Measurements from ENCODE around the gene R3HDML.
"Not testable (repeated sequence)": the region's sequence is repeated elsewhere in the genome, so short reads cannot be mapped to it uniquely, and the experiment has no call there.

Gene R3HDML

DNA sequence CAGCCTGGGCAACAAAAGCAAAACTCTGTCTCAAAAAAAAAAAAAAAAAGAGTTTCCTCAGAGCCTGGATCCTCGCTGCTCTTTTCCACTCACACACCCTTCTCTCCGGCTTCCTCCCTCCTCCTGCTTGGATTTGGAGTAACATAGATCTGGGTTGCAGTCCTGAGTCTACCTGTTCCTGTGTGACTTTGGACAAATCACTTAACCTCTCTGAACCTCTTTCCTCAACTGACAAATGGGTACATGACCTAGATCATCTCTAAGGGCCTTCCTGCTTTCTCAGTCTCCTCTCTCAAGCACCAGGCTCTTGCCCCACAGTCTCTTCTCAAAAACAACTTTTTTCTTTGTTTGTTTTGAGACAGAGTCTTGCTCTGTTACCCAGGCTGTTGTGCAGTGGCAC, 5.6 kb upstream of the R3HDML start:
- DNase-seq = no peak

DNA sequence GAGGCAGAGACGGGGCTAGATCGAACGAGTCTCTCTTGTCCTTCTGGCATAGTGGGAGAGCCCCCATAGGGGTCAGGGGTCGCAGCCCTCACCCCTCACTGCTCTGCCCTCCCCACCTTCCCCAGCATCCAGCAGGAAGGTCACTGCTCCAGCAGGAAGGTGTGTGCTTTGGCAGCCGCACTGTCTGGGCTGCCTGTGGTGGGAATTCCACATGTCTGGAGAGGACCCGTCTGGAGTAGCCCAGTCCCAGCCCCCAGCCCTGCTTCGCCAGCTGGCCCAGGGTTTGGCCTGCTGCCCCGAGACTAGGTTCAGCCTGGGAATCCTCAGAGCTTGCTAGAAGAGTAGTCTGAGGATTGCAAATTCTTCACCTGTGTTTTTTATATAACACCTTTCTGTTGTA, 2.5 kb upstream of the R3HDML start:
- DNase-seq = no peak

DNA sequence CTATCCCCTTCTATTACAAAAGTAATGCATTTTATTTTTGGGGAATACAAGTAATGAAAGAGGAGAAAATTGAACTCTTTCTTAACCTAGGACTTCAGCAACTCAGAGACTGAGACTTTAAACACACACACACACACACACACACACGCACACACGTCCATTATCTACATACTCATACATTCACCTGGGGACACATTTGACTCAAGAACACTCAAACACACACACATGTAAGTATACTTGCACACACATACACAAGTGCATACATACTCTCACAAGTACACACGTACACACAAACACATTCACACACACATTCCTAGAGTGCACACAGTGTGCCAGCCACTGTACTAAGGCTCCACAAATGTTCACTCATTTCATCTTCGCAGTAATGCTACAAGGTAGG, 2.1 kb upstream of the R3HDML start:
- no peak for DNase-seq

DNA sequence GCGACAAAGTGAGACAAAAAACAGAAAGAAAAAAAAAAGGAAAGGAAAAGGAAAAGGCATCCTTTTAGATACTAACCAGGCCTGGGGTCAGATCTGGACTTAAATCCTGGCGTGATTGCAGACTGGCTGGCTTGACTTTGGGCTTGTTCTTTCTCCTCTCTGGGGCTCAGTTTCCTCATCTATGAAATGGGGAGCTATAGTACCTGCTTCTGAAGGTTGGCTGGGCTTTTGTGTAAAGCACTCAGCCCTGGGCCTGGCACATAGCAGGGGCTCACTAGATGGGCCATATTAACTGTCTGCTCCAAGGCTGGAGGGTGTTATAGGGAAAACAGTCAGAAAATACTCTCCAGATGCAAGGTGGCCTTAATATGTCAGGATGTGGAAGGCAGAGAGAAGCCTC, 1.2 kb upstream of the R3HDML start:
- no peak for DNase-seq

DNA sequence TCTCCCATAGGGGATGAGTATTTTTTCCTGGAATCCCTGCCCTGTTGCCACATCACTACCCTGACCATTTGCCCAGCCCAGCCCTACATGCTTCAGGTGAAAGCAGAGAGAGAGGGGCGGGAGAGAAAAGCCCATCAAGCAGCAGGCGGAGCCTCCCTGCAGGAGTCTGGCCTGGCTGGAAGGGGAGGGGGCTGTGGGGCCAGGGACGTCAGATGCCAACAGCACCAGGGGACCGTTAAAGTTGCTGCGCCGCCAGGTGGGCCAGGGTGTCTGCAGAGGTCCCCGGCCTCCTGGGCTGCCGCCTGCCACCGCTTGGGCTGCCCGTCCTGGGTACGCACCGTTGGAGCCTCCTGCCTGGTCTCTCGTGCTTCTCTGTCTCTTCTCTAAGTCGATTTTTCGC, 757 bp upstream of the R3HDML start:
- DNase-seq = no peak

DNA sequence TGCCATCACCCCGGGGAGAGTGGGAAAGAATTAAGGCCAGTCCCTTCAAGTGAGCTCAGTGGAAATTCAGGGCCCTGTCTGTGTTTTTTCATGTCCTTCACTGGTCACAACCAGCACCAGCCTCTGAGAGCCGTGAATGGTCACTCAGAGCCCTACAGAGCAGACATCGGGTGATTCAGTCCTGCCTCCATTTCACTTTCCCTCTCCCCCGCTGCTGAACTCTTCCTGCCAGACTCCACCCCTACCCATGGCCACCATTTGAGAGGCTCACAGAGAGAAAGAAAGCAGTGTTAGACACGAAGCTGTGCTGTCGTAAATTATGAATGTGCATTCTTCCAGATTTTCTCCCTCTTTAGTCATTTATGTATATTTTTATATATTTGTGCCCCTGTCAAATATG, 5.4 kb downstream of the R3HDML start:
- DNase-seq = no peak

DNA sequence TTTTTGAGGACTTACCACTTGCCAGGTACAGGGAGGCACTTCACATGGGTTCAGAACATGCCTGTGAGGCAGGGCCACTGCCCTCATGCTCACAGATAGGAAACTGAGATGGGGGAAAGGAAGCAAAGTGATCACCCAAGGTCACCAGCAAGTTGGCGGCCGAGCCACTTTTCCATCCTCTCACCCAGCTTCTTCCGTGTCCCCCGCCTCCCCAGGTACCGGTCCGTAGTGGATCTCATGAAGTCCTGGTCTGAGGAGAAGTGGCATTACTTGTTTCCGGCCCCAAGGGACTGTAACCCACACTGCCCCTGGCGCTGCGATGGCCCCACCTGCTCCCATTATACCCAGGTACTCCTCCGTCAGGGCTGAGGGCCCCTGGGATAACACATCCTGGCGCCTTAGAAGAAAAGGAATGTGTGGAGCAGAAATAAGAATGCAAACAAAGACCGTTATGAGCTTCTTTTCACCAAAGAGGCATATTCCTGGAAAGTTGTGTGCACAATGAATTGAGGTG, 6.4 kb downstream of the R3HDML start:
- no peak for DNase-seq

DNA sequence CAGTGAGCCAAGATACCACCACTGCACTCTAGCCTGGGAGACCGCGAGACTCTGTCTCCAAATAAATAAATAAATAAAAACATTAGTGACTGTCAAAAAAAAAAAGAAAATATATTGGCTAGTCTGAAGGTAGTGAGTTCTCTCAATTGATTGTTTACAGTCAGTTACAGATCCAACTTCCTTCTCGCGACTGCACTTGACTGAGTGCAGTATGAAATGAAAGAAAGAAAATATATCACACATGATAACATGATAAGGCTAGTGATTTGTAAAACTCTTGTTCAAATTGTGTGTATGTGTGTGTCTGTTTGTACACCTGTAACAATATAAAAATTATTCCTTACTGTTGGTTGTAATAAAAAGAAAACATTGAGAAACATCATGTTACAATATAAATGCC, 7.9 kb downstream of the R3HDML start:
- DNase-seq = no peak

DNA sequence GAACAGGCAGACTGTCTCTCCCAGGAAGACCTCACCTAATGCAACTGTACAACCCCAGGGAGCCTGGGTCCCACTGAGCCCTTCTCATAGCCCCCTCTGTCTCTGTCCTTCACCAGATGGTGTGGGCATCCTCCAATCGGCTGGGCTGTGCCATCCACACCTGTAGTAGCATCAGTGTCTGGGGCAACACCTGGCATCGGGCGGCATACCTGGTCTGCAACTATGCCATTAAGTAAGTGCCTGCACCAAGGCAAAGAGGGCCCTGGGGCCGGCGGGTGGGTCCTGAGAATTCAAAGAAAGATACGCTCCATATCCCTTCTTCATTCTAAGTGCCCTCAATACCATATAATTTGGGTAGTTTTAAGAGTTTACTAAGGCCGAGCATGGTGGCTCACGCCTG, 8.3 kb downstream of the R3HDML start:
- DNase-seq = no peak

DNA sequence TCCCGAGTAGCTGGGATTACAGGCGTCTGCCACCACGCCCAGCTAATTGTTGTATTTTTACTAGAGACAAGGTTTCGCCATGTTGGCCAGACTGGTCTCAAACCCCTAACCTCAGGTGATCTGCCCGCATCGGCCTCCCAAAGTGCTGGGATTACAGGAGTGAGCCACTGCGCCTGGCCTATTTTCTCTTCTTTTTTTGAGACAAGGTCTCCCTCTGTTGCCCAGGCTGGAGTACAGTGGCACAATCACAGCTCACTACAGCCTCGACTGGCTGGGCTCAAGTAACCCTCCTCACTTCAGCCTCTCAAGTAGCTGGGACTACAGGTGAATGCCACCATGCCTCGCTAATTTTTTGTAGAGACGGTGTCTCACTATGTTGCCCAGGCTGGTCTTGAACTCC, 9.1 kb downstream of the R3HDML start:
- not testable (repeated sequence) for DNase-seq

DNA sequence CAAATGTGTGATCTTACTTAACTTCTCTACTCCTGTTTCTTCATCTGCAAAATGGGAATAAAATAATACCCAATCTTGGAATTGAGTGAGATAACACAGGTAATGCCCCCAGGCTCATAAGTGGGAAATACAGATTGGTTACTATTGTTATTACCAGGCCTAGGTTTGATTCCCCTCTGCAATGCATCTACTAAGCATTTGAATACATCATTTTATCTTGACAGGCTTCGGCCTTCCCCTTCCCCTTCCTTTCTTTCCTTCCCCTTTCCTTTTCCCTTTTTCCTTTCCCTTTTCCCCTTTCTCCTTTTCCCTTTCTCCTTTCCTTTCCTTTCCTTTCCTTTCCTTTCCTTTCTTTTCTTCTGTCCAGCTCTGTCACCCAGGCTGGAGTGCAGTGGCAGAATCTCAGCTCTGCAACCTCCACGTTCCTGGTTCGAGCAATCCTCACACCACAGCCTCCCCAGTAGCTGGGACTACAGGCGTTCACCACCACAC, 11.4 kb downstream of the R3HDML start:
- DNase-seq = no peak

DNA sequence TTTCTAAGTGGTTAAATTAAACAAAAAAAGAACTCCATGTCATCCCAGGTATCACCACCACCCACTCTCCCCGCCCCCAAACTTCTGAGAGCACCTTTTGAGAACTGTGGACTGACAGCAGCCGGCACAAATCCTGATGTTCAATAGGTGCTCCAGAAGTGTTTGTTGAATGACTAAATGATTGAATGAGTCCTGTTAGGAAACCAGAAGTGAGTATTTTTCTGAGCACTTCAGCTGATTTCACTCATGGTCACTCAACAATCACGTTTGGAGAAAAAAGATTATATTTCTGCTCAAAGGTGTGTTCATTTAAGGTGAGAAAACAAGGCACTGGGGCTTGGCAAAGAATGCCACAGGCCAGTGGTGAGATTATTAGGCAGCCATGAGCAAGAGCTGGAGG, 12.5 kb downstream of the R3HDML start:
- DNase-seq = no peak

DNA sequence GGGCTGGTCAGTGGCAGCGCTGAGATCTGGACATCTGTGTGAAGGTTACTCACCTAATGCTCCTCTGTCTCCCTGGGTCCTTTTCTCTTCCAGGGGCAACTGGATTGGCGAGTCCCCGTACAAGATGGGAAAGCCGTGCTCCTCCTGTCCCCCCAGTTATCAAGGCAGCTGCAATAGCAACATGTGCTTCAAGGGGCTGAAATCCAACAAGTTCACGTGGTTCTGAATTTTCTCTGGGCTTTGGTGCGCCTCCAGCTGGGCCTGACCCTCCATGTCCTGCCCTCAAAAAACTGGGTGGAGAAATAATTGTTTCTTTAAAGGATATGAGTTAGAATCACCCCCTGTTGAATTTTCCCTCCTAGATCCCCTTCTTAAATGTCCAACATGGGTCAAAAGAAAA, 13.7 kb downstream of the R3HDML start:
- no peak for DNase-seq

DNA sequence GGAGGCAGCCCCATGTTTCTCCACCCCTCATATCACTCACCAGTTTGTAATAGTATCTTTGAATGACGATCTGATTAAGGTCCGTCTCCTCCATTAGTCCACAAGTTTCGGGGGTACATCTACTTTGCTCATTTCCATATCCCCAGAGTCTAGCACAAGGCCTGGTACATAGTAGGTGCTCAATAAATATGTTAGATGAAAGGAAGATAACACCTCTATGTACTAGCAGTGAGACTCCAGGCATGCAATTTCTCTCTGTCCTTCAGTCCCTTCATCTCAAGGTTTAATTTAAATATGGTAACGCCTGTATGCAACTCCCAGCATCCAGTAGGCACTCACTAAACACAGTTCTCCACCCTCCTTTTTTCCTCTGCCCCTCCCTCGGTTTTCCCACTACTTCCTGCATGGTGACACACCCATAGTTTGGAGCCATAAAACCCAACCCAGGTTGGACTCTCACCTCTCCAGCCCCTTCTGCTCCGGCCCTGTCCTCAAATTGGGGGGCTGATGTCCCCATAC, 18.2 kb downstream of the R3HDML start:
- no peak for DNase-seq

DNA sequence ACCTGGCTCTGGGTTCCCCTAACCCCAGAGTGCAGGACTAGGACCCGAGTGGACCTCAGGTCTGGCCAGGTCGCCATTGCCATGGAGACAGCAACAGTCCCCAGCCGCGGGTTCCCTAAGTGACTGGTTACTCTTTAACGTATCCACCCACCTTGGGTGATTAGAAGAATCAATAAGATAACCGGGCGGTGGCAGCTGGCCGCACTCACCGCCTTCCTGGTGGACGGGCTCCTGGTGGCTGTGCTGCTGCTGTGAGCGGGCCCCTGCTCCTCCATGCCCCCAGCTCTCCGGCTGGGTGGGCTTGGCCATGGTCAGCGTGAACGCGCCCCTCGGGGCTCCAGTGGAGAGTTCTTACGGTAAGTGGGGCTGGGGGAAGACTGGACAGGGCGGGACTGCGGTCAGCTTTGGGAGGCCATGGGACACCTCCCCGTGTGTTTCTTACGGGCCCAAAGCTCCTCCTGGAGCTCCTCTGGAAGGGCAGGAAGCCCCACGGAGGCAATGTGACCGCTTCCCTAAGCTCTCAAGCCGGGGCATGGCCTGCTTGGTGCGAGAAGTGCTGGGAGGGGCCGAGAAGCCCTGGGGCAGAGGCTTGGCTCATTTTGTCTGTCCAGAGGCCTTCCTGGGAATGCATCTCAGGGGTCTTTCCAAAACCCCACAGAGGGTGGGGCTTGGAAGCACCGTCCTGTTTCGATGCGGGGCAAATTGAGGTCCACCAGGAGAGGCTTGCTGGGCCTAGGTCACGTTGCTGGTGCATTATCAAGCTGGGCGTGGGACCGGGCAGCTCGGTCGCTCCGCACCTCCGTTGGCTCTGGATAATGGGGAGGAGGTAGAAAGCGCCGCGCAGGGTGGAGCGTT, 18.9 kb downstream of the R3HDML start, which contains the start of gene HNF4A:
TSS of gene HNF4A (plus strand) at position 202 of the 855 bp plus-strand sequence. CDS start at position 308, 106 bp downstream.
- no peak for DNase-seq

DNA sequence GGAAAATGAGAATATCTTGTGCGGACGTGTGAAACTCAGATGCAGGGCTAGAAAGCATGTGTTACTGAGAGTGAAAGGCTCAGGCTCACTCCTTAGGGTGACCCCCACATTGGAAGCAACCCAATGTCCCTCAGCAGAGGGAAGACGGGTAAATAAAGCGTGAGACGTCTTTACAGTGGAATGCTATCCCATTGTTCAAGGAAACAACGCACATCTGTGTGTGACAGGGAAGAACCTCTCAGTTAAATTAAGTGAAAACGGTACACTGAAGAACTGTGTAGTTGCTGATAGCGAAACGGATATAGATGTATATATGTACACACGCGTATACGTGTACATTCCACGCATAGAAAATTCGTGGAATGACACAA, 19.5 kb downstream of the R3HDML start:
- DNase-seq = no peak

DNA sequence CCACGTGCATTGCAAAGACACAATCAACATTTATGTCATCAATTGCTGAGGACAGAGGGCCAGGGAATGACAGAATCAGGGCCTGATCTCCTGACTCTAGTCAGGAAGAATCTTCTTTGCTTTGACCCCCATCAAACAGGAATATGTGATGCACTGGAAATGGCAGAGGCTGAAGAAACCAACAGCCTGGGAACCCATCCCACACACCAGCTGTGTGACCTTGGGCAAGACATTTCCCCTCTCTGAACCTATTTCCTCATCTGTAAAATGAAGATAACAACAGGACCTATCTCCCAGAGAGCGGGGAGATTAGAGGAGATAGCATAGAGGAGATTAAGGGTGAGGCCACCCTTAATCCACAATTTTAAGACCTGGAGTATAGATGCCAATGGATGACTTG, 20.2 kb downstream of the R3HDML start:
- no peak for DNase-seq

DNA sequence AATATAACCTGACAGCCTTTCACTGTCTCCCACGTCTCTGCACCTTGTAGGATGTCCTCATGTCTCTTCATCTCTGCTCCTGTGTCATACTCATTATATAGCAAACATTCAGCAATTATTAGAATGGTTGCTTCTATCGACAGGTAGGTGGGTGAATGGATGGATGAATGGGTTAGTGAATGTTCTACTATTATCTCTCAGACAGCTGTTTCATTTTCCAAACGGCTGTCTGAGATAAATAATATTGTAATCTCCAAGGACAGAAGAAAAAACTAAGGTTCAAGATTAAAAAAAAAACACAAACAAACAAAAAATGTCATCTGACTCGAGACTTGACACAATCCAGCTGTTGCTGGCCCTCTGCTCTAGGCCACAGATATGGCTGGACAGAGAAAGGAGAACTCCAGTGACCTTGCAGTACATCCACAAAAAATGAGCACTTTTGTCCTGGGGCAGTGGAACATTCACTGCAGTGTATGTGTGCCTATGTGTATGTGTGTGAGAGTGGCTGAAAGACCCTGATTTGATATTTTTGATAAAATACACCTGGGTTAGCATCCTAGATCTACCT, 20.8 kb downstream of the R3HDML start:
- no peak for DNase-seq

DNA sequence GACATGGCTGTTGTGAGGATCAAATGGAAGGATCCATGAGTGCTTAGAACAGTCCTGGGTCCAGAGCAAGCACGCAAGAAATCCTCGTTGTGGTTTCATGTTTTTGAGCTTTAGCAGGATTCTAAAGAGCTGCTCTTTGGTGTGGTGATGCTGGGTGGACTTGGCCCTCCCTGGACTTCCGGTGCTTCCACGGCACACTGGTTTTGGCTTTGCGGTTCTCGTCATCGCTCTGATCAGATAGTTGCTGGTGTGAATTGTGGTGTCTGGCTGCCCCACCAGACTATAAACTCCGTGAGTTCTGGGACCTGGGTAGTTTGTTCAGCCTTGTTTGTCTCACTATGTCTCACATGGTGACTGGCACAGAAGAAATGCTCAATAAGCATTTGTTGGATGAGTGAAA, 21.9 kb downstream of the R3HDML start:
- DNase-seq = no peak

DNA sequence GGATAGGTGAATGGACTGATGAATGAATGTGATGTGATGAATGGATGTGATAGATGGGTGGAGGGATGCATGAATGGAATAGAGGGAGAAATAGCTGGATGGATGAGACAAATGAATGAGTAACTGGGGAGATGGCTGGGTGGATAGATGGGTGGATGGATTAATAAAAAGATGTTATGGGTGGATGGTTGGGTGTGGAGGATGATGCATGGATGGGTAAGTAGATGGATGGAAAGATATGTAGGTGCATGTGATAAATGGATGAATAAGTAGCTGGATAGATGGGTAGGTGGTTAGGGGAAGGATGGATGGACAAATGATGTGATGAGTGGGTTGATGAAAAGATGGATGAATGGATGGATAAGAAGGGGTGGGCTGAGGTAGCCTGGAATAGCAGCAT, 23.4 kb downstream of the R3HDML start:
- DNase-seq = no peak

DNA sequence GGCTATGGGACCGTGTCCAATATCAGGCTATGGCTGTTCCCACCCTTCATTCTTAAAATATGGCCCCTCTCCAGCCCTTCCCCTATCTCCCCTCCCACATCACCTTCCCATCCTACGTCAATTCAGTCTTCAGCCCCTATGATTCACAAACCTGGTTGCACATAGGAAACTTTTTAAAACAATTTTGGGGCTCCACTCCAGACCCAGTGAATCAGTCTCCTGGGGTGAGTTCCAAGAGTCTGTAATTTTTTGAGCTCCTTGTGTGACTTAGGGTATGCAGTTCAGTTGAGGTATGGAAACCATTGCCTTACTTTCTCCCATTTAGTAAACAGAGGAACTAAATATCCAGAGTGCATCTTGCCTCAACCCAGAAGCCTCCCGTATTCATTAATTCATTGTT, 24.2 kb downstream of the R3HDML start:
- DNase-seq = no peak

DNA sequence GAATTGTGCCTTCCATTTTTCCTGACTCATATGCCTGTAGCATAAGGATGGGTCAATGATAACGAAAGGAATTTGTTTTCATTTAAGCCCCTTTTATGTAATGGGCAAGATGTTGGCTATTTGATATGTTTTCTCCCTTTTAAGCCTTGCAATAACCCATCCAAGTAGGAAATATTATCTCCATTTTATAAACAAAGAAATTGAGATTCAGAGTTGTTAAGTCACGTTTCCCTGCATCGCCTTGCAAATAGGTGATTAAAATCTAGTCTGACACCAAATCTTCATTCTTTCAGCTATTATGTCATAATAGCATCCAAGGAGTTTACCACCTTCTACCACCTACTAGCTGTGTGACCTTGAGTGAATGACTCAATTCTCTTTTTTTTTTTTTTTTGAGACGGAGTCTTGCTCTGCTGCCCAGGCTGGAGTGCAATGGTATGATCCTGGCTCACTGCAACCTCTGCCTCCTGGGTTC, 25.7 kb downstream of the R3HDML start:
- no peak for DNase-seq

DNA sequence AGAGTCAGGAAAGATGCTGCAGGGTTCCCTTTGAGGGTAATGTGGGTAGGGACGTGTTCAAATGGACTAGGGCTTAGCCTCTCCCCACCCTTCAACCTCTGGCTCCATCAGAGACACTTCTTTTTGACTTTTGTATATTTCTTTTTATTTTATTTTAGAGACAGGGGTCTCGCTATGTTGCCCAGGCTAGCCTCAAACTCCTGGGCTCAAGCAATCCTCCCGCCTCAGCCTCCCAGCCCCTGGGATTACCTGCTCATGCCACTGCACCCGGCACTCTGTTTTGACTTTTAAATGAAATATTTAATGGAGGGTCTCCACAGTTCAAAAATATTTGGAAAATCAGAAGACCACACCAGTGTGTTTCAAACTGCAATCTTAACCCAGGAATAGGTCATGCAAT, 27.2 kb downstream of the R3HDML start:
- DNase-seq = no peak

DNA sequence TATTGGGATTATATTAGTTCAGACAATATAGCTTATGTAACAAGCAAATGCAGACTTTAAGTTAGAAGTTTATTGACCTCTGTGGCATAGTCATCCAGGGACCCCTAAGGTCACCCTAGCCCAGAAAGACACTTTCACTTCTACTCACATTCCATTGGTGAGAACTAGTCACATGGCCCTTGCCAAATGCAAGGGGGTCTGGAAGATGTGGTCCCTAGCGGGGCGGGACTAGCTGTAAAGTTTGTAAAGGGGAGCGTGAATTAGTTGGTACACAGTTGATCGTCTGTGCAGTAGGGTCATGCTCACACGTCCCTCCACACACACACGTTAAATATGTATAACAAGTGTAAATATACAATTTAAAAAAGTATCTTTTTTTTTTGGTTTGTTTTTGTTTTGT, 27.9 kb downstream of the R3HDML start:
- DNase-seq = no peak

All from activated CD4-positive, alpha-beta T cell treated with anti-CD3 and anti-CD28 coated beads, Interleukin-10, Interleukin-2, amounts not matched to agents 100 ng/mL and 50 ng/mL, durations not matched to agents 16 hours and 8 hours (primary cell).